Endometrium (tissue), 2 donors: ENCODE data around the gene SND1.

Source experiments
- FAIRE-seq: peaks from 2 replicates; lab custom pipeline; 2012; peaks lifted over from hg19 to GRCh38; lab: Jason Lieb, UNC
- donor health status: control.
- donor health status: control.

The SND1 gene

DNA sequence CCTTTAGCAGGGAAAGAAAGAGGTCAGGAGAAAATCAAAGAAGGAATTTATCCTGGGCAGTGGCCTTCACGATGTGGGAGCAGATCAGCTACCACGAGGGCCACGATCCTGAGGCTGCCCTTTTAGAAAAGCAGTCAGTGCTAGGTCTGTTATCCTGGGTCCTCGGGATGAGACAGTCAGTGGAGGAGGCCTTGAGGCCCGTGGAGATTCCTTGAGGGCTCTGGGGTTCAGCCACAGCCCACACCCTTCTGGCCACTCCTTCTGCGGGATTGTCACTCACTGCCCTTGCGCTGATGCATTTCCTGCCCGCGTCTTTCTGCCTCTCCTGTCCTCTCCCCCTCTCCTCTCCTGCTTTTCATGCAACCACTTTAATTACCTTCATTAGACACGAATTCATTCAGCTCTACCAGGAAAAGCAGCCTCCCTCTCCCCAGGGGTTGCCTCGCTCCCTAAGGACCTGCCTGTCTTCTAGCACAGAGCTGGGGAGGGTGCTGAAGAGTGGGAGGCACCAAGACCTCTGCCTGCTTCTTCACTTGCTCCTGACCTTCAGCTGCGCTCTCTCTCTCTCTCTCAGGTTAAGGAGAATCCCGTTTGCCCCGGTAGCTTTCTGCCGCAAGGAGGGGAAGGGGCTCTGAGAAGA is 421.8 kb downstream of the SND1 start:
- FAIRE-seq: no peak

- no peak for FAIRE-seq
Measured at GRCh38 chr7:128074336-128074735, 422.3 kb downstream of the SND1 start.

- no peak for FAIRE-seq
Measured at GRCh38 chr7:128074736-128075135, 422.7 kb downstream of the SND1 start.

DNA sequence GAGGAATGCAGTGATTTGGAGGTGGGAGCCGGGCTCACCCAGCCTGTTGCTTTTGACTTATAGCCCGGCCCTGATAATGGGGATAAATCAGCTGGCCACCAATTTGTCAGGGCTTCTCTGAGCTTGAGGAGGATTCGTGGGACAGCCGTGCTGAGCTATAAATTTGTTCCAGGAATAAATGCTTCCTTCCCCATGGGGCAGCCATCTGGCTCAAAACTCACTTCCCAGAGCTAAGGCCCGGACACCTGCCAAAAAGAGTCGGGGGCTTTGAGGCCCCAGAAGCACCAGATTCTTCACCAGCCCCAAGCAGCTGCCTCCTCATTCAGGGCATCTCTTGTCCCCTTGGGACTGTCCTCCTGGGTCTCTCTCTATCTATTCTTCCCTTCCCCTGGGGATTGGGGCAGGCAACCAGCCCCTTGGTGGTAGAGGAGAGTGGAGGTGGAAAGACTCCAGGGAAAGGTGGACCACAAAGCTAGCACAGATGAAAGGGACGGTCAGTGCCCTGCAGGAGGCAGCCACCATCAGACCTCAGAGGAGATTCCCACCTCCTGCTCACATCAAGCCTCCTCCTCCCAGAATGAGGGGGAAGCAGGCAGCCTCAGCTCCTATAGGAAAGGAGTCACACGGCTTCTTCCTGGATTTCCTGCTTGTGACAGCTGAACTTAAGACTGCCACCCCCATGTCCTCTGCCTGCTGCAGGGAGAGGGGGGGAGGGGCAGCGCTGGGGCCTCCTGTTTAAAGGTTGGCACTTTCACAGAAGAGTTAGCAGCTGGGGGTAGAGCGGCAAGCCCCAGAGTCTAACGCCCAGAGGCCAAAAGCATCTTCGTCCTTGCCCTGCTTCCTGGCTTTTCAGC is 423.5 kb downstream of the SND1 start:
- no peak for FAIRE-seq

GRCh38 chr7:128076196-128076795 is 424.3 kb downstream of the SND1 start:
- no peak for FAIRE-seq

- no peak for FAIRE-seq
Measured at GRCh38 chr7:128076796-128077271, 424.8 kb downstream of the SND1 start.

DNA sequence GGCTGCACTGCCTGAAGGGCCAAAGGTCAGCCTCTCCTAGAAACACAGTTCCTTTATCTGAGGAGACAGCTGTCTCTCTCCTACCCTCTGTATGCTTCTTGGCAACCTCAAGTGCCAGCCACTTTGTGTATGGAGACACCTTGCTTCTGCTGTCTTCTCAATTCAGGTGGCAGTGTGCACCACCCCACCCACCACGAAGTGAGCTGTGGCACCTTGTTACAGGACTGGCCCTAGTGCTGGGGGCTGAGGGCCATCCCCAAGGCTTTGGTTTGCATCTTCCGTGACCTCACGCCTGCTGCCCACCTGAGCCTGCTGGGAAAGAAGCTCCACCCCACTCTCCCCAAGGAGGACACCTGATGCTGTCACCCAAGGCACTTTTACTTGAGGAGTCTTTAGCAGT is 426.3 kb downstream of the SND1 start:
- no peak for FAIRE-seq

DNA sequence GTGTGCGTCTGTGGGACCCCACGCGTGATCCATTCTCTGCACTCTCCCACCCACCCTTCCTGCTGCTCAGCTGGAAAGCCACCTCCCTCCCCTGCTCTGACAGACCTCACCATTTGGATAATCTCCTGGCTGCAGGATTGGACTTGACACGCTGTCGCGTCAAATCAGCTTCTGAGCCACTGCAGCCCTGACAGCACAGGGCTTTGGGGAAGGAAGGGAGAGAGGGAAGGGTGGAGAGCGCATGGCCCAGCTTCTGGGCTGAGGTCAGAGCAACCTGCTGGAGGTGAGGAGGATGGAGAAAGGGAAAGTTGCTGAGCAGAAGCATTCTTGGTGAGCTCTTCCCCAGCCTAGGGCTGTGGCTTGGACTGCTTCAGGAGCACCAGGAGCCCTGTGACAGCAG is 428.2 kb downstream of the SND1 start:
- FAIRE-seq: no peak

DNA sequence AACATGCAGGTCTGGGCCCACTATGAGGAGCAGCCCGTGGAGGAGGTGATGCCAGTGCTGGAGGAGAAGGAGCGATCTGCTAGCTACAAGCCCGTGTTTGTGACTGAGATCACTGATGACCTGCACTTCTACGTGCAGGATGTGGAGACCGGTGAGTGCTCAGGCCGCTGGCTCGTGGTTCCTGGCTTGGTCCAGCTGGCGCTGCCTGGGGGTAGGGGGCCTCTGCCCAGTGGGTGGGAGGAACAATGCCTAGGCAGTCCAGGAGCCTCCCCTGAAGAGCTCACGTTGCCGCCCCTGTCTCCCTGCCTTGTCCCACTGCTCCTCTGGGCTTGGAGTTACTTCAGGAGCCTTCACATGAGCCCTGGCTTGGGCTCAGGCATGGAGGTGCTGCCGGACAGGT is 429.4 kb downstream of the SND1 start:
- FAIRE-seq: no peak

GRCh38 chr7:128081808-128082207 is 429.8 kb downstream of the SND1 start:
- no peak for FAIRE-seq

DNA sequence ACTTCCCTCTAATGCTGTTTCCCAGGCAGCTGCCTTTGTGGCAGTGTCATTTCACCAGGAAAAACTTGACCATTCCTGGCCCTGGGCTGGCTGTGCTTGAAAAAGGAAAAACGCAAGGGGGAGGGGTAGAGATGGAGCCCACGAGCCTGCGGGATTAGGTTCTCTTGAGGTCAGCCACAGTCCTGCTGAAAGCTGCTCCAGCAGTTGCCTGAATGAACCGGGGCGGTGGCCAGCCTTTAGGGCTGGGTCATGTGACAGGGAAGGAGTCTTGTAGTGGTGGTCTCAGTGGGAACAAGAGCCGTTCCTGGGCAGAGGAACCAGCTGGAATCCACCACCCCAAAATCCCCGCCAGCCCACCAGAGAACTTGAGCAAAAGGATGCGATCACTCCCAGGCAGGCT is 430.4 kb downstream of the SND1 start:
- no peak for FAIRE-seq

DNA sequence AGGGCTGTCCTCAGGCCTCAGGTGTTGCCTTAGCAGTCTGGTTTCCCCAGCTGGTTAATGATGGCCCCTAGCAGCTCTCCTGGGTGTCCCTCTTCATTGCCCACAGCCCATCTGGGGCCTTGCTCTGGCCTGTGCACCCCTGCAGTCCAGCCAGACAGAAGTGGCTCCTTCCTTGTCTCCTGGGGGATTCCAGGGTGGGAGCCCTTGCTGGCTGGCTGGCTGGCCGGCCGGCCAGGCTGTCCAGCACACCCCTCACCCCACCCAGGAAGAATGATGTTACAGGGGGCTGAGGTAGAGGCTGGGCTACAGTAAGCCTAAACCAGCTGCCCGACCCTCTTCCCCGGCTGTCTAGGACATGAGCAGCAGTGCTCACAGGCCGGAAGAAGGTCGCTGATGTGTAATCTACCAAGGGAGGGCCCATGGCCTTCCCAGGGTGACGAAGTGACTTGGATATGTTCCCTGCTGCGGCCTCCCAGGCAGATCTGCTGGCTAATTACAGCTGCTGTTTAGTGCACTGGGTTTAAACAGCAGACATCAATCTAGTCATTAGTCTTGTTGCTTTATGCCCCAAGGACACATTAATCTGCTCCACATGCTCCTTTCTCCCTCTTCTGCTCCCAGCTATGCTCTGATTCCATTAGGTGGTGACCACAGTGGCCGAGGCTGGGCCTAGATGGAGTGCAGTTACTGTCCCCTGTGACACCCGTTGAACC is 433.1 kb downstream of the SND1 start:
- FAIRE-seq: no peak

GRCh38 chr7:128090492-128090891 is 438.5 kb downstream of the SND1 start:
- FAIRE-seq: no peak

DNA sequence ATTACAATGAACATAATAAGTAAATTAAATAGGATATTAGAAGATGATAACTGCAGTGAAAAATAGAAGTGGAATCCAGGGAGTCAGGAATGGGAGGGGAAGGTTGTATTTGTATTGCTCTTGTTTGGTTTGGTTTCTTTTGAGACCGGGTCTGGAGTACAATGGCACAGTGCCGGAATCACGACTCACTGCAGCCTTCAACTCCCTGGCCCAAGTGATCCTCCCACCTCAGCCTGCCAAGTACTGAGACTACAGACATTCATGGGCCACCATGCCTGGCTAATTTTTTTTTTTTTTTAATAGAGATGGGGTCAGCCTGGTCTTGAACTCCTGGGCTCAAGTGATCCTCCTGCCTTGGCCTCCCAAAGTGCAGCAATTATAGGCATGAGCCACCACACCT is 439.1 kb downstream of the SND1 start:
- FAIRE-seq: no peak

DNA sequence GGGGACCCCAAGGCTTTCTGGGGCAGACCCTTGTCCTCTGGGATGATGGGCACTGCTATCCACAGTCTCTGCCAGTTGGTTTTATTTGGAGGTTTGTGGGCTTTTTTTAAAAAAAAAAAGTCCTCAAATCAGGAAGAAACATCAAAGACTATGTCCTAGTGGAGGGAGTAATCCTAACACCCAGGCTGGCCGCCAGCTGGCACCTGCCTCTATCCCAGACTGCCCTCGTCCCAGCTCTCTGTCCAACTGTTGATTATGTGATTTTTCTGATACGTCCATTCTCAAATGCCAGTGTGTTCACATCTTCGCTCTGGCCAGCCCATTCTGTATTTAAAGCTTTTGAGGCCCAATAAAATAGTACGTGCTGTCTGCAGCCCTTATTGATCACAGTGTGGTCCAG is 440.2 kb downstream of the SND1 start:
- no peak for FAIRE-seq

DNA sequence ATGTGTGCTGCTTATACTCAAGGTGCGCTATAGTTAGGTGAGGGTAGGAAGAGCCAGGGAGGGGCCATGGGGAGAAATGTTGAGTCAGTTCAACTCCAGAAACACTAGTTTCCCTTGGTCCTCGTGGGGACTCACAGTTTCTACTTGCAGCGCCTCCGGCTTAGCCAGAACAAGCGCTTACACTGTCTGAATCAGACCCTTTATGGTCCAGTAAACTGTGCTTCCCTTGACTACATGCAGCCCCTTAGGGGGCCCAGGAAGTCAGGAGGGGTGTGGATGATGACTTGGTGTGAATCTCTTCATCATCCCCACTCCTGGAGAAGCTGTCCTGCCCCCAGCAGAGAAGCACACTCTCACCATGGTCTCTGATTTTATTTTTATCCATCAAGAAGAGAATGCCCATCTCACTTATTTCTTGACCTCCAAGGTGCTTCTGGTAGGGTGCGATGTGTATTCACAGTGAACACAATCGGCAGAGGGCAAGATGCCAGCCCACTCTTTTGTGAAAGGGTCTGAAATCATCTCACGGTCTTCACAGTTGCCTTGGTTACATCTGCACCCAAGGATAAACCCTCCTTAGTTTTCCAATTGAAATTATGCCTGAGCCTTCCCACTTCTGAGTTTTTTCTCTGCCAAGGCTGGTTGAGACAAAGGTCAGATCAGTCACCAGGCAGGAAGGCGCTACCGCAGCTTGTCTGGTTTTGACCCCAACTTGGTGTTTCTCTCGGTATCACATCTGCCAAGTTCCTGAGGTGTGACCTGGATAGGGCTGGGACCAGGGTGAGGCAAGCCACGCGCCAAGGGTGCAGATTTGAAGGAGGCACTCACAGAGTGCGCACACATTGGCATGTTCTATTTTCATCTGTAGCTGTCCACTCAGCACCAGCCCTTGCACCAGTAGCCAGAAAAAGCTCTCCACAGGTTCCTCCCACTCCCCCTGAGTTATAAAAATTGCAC is 441.9 kb downstream of the SND1 start:
- FAIRE-seq: no peak

GRCh38 chr7:128094686-128095085 is 442.7 kb downstream of the SND1 start:
- no peak for FAIRE-seq

GRCh38 chr7:128097211-128097731 is 445.3 kb downstream of the SND1 start:
- no peak for FAIRE-seq

DNA sequence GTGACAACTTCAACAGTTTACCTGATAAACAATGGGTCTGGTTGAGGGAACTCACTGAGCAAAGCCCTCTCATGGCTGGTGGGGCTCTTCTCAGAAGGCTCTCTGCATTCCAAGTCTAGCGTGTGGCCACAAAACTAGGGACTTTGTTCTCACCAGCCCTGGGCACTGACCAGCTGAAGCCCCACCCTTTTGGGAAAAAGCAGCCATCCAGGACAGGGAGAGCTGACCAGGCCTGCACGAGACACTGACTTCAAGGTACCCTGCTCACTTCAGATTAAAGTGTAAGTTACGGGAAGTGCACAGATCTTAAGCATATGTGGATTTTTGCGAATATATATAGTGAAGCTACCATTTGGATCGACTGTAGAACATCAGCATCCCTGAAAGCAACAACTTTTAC is 446.6 kb downstream of the SND1 start:
- FAIRE-seq: no peak

- no peak for FAIRE-seq
Measured at GRCh38 chr7:128099204-128099671, 447.2 kb downstream of the SND1 start.
